ENCODE measurements around the gene KLRF1. TPM values are rescaled to one million over a fixed set of nuclear protein-coding genes. Genes with fewer than 3 reads are reported as not detected.

The KLRF1 gene
- total RNA-seq, 1 experiment from 2014 or later: not detected

DNA sequence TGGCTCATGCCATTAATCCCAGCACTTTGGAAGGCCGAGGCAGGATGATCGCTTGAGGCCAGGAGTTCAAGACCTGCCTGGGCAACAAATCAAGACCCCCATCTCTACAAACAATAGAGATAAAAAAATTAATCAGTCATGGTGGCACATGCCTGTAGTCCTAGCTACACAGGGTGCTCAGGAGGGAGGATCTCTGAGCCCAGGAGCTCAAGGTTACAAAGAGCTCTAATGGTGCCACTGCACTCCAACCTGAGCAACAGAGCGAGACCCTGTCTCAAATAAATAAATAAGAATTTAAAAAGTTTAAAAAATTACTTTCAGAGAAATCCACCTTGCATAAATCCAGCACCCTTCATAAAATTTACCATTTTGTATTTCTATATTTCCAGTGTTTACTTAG is 2.2 kb downstream of the KLRF1 start:
- no peak overlapping the region for H3K4me3 ChIP-seq (replicated peaks in 1 of 2; ENCODE audit: low read depth in 1 of 2, low read length in 2 of 2)
- H4K20me1 ChIP-seq (ENCODE audit: insufficient read depth): no peaks in the 10 kb centered on the region; the same call in 1 of the 2 replicates
- no peaks in the 10 kb centered on the region for H3K4me1 ChIP-seq (ENCODE audit: control insufficient read depth in 1 of 2, insufficient read depth in 2 of 2, low read length in 2 of 2)
- no TSS peak for BruUV-seq (replicated peaks)
- H3K79me2 ChIP-seq (ENCODE audit: insufficient read depth, low read length): no peaks in the 10 kb centered on the region
- intact Hi-C loops (cut with micrococcal nuclease): no loop called here
- RAD21 ChIA-PET (ENCODE audit: low non-redundant PET in 1 of 2, low total read pairs in 2 of 2, uncharacterized antibody in 2 of 2, unreplicated experiment in 2 of 2): no interaction called here
- H2AFZ ChIP-seq (ENCODE audit: low read depth, low read length, poor library complexity, severe bottlenecking): no peak overlapping the region
- POLR2A ChIA-PET: interaction anchor here (1.3 kb wide), 1 partner anchor 67 kb away, joined by 4 read pairs; no protein-coding TSS in a partner anchor
- H3K4me2 ChIP-seq (ENCODE audit: low read length): no peak overlapping the region
- no peak overlapping the region for H3K27ac ChIP-seq (ENCODE audit: low read depth, low read length)
- CTCF ChIA-PET: interaction anchor here (1.0 kb wide), 1 partner anchor 14 kb away, joined by 3 read pairs; no protein-coding TSS in a partner anchor
- no peaks in the 10 kb centered on the region for H3K36me3 ChIP-seq (ENCODE audit: control insufficient read depth in 1 of 2, insufficient read depth in 2 of 2, low read length in 2 of 2)
- DNase-seq (ENCODE audit: low read depth, low spot score) (no peak), ATAC-seq (no peak)
- peaks cover 43% of the 10 kb centered on the region for H3K27me3 ChIP-seq (ENCODE audit: insufficient read depth, low read length)
- no peak overlapping the region for H3K9ac ChIP-seq (ENCODE audit: low read length)
- no peak for TF ChIP-seq SIN3A (IDR thresholded peaks at IDR 0.05; ENCODE audit: low read depth)
- no peaks in the 10 kb centered on the region for H3K9me3 ChIP-seq (ENCODE audit: control insufficient read depth in 1 of 2, insufficient read depth in 1 of 2, low read depth in 1 of 2, low read length in 2 of 2)
- no peaks in the 10 kb centered on the region for H3K9me2 ChIP-seq (ENCODE audit: insufficient read depth)

- Histone ChIP-seq H3K4me2 (ENCODE audit: low read length) (no peak overlapping the region), H3K4me1 (ENCODE audit: control insufficient read depth in 1 of 2, insufficient read depth in 2 of 2, low read length in 2 of 2) (no peaks in the 10 kb centered on the region), H3K9ac (ENCODE audit: low read length) (no peak overlapping the region), H3K79me2 (ENCODE audit: insufficient read depth, low read length) (no peaks in the 10 kb centered on the region), H3K9me3 (ENCODE audit: control insufficient read depth in 1 of 2, insufficient read depth in 1 of 2, low read depth in 1 of 2, low read length in 2 of 2) (no peaks in the 10 kb centered on the region), H3K36me3 (ENCODE audit: control insufficient read depth in 1 of 2, insufficient read depth in 2 of 2, low read length in 2 of 2) (no peaks in the 10 kb centered on the region), H2AFZ (ENCODE audit: low read depth, low read length, poor library complexity, severe bottlenecking) (no peak overlapping the region), H3K27ac (ENCODE audit: low read depth, low read length) (no peak overlapping the region), H4K20me1 (ENCODE audit: insufficient read depth) (no peaks in the 10 kb centered on the region; the same call in 1 of the 2 replicates), H3K4me3 (replicated peaks in 1 of 2; ENCODE audit: low read depth in 1 of 2, low read length in 2 of 2) (no peak overlapping the region), H3K27me3 (ENCODE audit: insufficient read depth, low read length) (peaks cover 38% of the 10 kb centered on the region), H3K9me2 (ENCODE audit: insufficient read depth) (no peaks in the 10 kb centered on the region)
- ChIA-PET POLR2A (interaction anchor here (1.3 kb wide), 1 partner anchor 66 kb away, joined by 4 read pairs; no protein-coding TSS in a partner anchor), CTCF (interaction anchor here (1.0 kb wide), 1 partner anchor 15 kb away, joined by 3 read pairs; no protein-coding TSS in a partner anchor), RAD21 (ENCODE audit: low non-redundant PET in 1 of 2, low total read pairs in 2 of 2, uncharacterized antibody in 2 of 2, unreplicated experiment in 2 of 2) (no interaction called here)
- no peak for DNase-seq (ENCODE audit: low read depth, low spot score)
- intact Hi-C loops (cut with micrococcal nuclease): no loop called here
- ATAC-seq: no peak
- no TSS peak for BruUV-seq (replicated peaks)
- no peak for TF ChIP-seq MAX (IDR thresholded peaks at IDR 0.05)
- TF ChIP-seq ZNF274 (IDR thresholded peaks at IDR 0.05; ENCODE audit: low read depth, low read length): no peak
- TF ChIP-seq YY1 (IDR thresholded peaks at IDR 0.05; ENCODE audit: extremely low read depth, insufficient replicate concordance, low read depth, low read length): no peak
- TF ChIP-seq POLR2AphosphoS5 (IDR thresholded peaks at IDR 0.05; ENCODE audit: low read depth, low read length): no peak
- TF ChIP-seq ZFX (IDR thresholded peaks at IDR 0.05): no peak
- no peak for TF ChIP-seq FOSL1 (IDR thresholded peaks at IDR 0.05; ENCODE audit: low read depth)
These were observed 2.7 kb downstream of the KLRF1 start for GRCh38 chr12:9829982-9830381.
